Peyer's patch (tissue), 4 donors: ENCODE results near the gene OTP. TPM values are rescaled to one million over a fixed set of nuclear protein-coding genes. Genes with fewer than 3 reads are reported as not detected.
"Not testable (repeated sequence)": the region's sequence is repeated elsewhere in the genome, so short reads cannot be mapped to it uniquely, and the experiment has no call there.

ENCODE experiments used
- DNase-seq, 3 donors: peaks; one replicate each; pipeline ENCODE4 v3.0.0-alpha.2; 2017 to 2019
- H3K27ac ChIP-seq, 4 donors: fragments of 200-600 bp; sonication (generic); one replicate each; pipeline ENCODE4 v1.5.1; 2016 to 2019
- H3K27me3 ChIP-seq, 2 donors: fragments of 200-600 bp; sonication (generic); one replicate each; pipeline ENCODE4 v1.5.1; 2019
- H3K36me3 ChIP-seq, 3 donors: fragments of 200-600 bp; sonication (generic); one replicate each; pipeline ENCODE4 v1.5.1; 2016 to 2019
- H3K4me1 ChIP-seq, 4 donors: fragments of 200-600 bp; sonication (generic); one replicate each; pipeline ENCODE4 v1.5.1; 2016 to 2019
- H3K4me3 ChIP-seq, 4 donors: fragments of 200-600 bp; sonication (generic); 1 replicate in 3 of 4; 2 replicates in 1 of 4; pipeline ENCODE4 v1.5.1; 2016 to 2019; ENCODE audit warnings: mild to moderate bottlenecking in 1 of 4
- H3K9me3 ChIP-seq, 4 donors: fragments of 200-600 bp; sonication (generic); one replicate each; pipeline ENCODE4 v1.5.1; 2016 to 2019; ENCODE audit warnings: mild to moderate bottlenecking in 1 of 4
- POLR2A ChIP-seq, 2 donors: fragments of 450-650 bp; IDR thresholded peaks; one replicate each; pipeline ENCODE4 v1.5.1; 2017; ENCODE audit warnings: antibody characterized with exemption in 2 of 2, mild to moderate bottlenecking in 2 of 2, moderate library complexity in 2 of 2
- total RNA-seq, 4 donors: library from RNA; depleted of rRNA; stranded (reverse); fragments of >200 nt; gene quantifications; one replicate each; pipeline ENCODE4 v1.1.0, GENCODE V29; 2016
- TF ChIP-seq, protein P1 (sequence below), 6 experiments: fragments of 450-650 bp in 4 of 6; fragments of 200-600 bp in 2 of 6; sonication (generic) in 1 of 6; IDR thresholded peaks; one replicate each; pipeline ENCODE4 v1.5.1; 2017 to 2019; ENCODE audit warnings: antibody characterized with exemption in 6 of 6, mild to moderate bottlenecking in 3 of 6, moderate library complexity in 1 of 6

Gene OTP
- total RNA-seq, 4 donors from 2014 or later, result not detected

GRCh38 chr5:77590347-77590746 is 48.2 kb downstream of the OTP start:
- TF ChIP-seq, protein P1, sequence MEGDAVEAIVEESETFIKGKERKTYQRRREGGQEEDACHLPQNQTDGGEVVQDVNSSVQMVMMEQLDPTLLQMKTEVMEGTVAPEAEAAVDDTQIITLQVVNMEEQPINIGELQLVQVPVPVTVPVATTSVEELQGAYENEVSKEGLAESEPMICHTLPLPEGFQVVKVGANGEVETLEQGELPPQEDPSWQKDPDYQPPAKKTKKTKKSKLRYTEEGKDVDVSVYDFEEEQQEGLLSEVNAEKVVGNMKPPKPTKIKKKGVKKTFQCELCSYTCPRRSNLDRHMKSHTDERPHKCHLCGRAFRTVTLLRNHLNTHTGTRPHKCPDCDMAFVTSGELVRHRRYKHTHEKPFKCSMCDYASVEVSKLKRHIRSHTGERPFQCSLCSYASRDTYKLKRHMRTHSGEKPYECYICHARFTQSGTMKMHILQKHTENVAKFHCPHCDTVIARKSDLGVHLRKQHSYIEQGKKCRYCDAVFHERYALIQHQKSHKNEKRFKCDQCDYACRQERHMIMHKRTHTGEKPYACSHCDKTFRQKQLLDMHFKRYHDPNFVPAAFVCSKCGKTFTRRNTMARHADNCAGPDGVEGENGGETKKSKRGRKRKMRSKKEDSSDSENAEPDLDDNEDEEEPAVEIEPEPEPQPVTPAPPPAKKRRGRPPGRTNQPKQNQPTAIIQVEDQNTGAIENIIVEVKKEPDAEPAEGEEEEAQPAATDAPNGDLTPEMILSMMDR (IDR thresholded peaks at IDR 0.05), result no peak
- TF ChIP-seq POLR2A (IDR thresholded peaks at IDR 0.05), result no peak
- H3K27me3 ChIP-seq, result no peaks in the 10 kb centered on the region
- DNase-seq, result no peak
- H3K4me3 ChIP-seq, result no peak overlapping the region
- no peaks in the 10 kb centered on the region for H3K36me3 ChIP-seq
- no peaks in the 10 kb centered on the region for H3K4me1 ChIP-seq
- H3K9me3 ChIP-seq, result no peaks in the 10 kb centered on the region
- no peak overlapping the region for H3K27ac ChIP-seq

GRCh38 chr5:77588175-77588574 is 50.3 kb downstream of the OTP start:
- no peaks in the 10 kb centered on the region for H3K9me3 ChIP-seq
- no peak overlapping the region for H3K27ac ChIP-seq
- DNase-seq, result no peak
- no peaks in the 10 kb centered on the region for H3K4me1 ChIP-seq
- H3K4me3 ChIP-seq, result no peak overlapping the region
- H3K36me3 ChIP-seq, result no peaks in the 10 kb centered on the region
- H3K27me3 ChIP-seq, result no peaks in the 10 kb centered on the region
- TF ChIP-seq POLR2A (IDR thresholded peaks at IDR 0.05), result no peak
- TF ChIP-seq, protein P1 (IDR thresholded peaks at IDR 0.05), result no peak

DNA sequence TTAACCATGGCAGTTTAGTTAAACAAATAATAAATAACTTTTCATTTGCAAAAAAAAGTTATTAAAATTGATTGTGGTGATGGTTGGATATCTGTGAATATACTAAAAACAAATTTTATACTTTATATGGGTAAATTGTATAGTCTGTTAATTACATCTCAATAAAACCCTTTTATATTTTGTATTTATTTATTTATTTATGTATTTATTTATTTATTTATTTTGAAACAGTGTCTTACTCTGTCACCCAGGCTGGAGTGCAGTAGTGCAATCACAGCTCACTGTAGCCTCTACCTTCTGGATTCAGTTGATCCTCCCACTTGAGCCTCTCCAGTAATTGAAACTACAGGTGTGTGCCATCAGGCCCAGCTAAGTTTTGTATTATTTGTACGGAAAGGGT is 52.4 kb downstream of the OTP start:
- no peak overlapping the region for H3K4me3 ChIP-seq
- H3K27me3 ChIP-seq, result no peaks in the 10 kb centered on the region
- H3K36me3 ChIP-seq, result no peaks in the 10 kb centered on the region
- DNase-seq, result no peak
- no peaks in the 10 kb centered on the region for H3K9me3 ChIP-seq
- H3K4me1 ChIP-seq, result no peaks in the 10 kb centered on the region
- H3K27ac ChIP-seq, result no peak overlapping the region
- TF ChIP-seq, protein P1 (IDR thresholded peaks at IDR 0.05), result no peak
- no peak for TF ChIP-seq POLR2A (IDR thresholded peaks at IDR 0.05)

GRCh38 chr5:77582143-77582542 is 56.4 kb downstream of the OTP start:
- H3K27me3 ChIP-seq, H3K4me3 ChIP-seq, H3K36me3 ChIP-seq, H3K9me3 ChIP-seq, H3K27ac ChIP-seq, H3K4me1 ChIP-seq, DNase-seq: not testable (repeated sequence)

Other genes starting within 250 kb of the OTP start
- 10 to 100 TPM; 11.7 to 49.5 (median 30.8) TPM for gene WDR41, start 146.4 kb downstream of the OTP start, total RNA-seq
- gene TBCA, start 137.6 kb upstream of the OTP start, total RNA-seq, result 100 to 1,000 TPM in 1 of 4 donors, 10 to 100 TPM in 3; 44.7 to 178 (median 70.5) TPM